ENCODE results near the gene FA2H.

DNA sequence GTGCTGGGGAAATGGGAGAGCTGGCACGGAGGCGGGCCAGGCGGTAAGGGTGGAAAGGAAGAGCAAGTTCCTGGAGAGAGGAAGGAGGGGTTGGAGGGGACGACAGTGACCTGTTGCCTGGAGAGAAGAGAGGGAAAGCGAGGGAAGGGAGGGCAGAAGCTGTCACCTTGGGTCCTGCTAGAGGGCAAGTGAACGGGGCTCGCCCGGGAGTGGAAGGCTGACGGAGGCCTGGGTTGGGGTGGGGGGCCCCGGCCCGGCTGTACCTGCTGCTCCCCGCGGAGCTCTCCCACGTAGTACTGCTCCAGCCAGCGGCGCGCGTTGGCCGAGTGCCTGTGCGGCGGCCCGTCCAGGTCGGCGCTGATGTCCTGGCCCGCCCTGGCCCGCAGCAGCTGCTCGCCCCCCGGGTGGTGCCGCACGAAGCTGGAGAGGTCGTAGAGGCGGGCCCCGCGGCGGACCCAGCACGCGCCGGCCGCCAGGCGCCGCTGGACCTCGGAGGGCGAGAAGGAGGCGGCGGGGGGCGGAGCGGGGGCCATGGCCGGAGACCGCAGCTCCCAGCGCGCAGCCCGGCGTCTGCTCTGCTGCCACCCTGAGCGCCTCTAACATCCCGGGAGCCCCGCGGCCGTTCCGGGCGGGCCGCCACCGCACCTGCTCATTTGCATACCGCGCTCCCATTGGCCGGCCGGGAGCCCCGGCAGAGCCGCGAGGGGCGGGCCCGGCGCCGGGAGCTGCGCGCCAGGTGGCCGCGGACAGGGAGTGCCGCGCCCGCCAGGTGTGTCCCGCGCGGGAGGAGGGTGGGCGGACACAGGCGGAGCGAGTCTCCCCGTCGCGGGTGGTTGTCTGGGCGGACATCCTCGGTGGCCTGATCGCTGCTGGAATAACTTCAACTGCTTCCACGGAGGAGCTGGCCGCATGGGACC lies at the start of gene FA2H:
- TF ChIP-seq, protein P1, sequence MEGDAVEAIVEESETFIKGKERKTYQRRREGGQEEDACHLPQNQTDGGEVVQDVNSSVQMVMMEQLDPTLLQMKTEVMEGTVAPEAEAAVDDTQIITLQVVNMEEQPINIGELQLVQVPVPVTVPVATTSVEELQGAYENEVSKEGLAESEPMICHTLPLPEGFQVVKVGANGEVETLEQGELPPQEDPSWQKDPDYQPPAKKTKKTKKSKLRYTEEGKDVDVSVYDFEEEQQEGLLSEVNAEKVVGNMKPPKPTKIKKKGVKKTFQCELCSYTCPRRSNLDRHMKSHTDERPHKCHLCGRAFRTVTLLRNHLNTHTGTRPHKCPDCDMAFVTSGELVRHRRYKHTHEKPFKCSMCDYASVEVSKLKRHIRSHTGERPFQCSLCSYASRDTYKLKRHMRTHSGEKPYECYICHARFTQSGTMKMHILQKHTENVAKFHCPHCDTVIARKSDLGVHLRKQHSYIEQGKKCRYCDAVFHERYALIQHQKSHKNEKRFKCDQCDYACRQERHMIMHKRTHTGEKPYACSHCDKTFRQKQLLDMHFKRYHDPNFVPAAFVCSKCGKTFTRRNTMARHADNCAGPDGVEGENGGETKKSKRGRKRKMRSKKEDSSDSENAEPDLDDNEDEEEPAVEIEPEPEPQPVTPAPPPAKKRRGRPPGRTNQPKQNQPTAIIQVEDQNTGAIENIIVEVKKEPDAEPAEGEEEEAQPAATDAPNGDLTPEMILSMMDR (IDR thresholded peaks at IDR 0.05; ENCODE audit: insufficient read depth, low read length, poor library complexity, severe bottlenecking): no peak
- no peak for TF ChIP-seq EZH2phosphoT487 (conservative IDR thresholded peaks at IDR 0.05; ENCODE audit: low read length)
